Measurements from ENCODE around the gene MEIOC.
"Not testable (repeated sequence)": the region's sequence is repeated elsewhere in the genome, so short reads cannot be mapped to it uniquely, and the experiment has no call there.

MEIOC gene

DNA sequence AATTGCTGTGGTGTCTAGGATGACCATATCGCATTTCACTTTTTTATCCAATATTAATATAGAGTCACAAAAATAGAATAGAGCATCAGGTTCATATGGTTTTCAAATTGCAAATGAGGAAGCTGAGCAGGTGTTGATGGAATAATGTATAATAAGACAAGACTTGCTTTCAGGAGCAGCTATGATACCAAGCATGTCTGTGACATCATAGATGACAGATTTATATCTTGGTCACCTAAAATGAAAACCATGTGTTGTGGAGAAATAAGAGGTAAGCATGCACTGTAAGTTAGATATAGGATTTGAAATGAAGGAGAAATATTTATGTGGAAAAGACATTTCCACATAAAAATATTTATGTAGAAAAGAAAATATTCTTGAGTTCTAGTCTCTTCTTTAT, 8.6 kb downstream of the MEIOC start:
- TF ChIP-seq, protein P1, sequence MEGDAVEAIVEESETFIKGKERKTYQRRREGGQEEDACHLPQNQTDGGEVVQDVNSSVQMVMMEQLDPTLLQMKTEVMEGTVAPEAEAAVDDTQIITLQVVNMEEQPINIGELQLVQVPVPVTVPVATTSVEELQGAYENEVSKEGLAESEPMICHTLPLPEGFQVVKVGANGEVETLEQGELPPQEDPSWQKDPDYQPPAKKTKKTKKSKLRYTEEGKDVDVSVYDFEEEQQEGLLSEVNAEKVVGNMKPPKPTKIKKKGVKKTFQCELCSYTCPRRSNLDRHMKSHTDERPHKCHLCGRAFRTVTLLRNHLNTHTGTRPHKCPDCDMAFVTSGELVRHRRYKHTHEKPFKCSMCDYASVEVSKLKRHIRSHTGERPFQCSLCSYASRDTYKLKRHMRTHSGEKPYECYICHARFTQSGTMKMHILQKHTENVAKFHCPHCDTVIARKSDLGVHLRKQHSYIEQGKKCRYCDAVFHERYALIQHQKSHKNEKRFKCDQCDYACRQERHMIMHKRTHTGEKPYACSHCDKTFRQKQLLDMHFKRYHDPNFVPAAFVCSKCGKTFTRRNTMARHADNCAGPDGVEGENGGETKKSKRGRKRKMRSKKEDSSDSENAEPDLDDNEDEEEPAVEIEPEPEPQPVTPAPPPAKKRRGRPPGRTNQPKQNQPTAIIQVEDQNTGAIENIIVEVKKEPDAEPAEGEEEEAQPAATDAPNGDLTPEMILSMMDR (IDR thresholded peaks at IDR 0.05; ENCODE audit: insufficient read depth, low read depth, low read length, missing control alignments): no peak
- no peak for DNase-seq (ENCODE audit: low read depth)

DNA sequence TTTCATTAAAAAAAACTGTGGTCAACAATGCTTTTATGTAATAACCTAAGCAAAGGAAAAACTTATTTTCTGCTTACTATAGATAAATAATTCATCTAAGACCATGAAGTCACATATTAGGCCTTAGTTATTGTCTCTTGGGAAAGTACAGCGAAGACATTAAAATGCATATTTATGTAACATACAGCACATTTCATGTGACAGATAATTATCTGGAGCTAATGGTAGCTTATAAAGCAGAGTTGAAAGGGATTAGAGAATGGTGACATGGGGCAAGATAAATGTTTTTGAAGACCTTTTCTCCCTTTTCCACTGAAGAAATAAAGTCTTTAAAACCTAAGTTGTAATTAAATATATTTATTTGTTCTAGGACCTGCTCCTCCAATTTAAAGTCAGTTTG, 9.7 kb downstream of the MEIOC start:
- H3K4me3 ChIP-seq (ENCODE audit: low read length): no peak overlapping the region
- TF ChIP-seq, protein P1 (IDR thresholded peaks at IDR 0.05; ENCODE audit: insufficient read depth, low read depth, low read length, missing control alignments): no peak
- DNase-seq (ENCODE audit: low read depth): no peak

More for the DNA sequence above, 8.6 kb downstream of the MEIOC start:
- H3K4me3 ChIP-seq (ENCODE audit: low read length): no peak overlapping the region

DNA sequence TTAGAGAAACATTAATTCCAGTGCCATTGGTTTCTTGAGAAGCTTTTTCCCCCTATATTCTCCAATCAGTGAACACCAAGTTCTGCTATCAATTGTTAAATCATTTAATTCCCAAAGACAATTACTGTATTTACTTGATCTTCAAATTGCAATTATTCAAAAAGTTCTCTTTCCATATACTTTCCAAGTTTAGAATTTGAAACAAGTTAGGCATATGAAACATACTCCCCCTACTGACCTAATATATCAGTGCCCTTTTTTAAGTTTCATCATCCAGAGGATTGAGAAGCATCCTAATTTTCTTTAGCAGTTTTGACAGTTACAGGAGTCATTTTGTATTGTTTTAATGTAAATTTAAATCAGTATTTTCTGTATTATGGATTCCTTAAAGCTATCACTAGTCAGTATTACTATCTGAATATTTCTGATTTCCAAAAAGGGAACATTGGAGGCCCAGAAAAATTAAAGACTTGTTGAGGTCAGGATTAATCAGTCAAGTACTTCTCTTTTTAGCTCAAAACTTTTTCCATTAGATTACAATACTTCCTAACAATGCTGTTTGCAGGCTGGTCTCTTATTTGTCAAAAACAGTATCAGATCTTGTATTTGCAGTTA, 16.3 kb downstream of the MEIOC start:
- peak; percentile 32 for DNase-seq (ENCODE audit: low read depth)
- TF ChIP-seq, protein P1 (IDR thresholded peaks at IDR 0.05; ENCODE audit: insufficient read depth, low read depth, low read length, missing control alignments): peak; percentile 47

DNA sequence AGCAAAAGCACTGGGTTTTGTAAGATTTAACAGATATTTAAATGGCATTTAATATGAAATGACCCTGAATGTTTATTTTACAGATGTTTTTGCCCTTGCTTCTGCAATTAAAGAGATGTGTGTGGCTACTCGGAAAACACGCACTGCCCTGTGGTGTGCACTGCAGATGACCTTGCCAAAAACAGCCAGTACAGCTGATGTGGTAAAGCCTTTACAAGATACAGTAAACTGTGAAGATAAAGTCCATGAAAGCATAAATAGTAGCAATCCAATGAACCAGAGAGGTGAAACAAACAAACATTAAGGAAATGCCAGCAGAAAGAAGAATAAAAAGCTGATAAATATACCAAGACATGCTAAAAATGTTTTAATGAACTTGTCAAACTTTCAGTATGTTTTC, 17.6 kb downstream of the MEIOC start:
- no peak for DNase-seq (ENCODE audit: low read depth)
- TF ChIP-seq, protein P1 (IDR thresholded peaks at IDR 0.05; ENCODE audit: insufficient read depth, low read depth, low read length, missing control alignments): no peak
- H3K4me3 ChIP-seq (ENCODE audit: low read length): no peak overlapping the region

More for the DNA sequence above, 16.3 kb downstream of the MEIOC start:
- H3K4me3 ChIP-seq (ENCODE audit: low read length): no peak overlapping the region

- DNase-seq (ENCODE audit: low read depth): no peak
- TF ChIP-seq, protein P1 (IDR thresholded peaks at IDR 0.05; ENCODE audit: insufficient read depth, low read depth, low read length, missing control alignments): no peak
- H3K4me3 ChIP-seq (ENCODE audit: low read length): no peak overlapping the region
Measured at GRCh38 chr17:44677136-44677535, 20.9 kb downstream of the MEIOC start.

DNA sequence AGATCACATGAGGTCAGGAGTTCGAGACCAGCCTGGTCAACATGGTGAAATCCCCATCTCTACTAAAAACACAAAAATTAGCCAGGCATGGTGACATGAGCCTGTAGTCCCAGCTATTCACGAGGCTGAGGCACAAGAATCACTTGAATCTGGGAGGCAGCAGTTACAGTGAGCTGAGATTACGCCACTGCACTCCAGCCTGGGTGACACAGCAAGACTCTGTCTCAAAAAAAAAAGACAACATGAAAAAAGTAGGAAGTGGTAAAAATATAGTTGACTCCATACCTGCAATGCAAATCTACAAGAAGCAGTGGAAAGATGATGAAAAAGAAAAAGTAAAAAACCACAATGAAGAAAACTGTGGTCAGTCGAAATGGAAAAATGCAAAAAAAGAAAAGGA, 27.0 kb downstream of the MEIOC start:
- not testable (repeated sequence) for H3K4me3 ChIP-seq (ENCODE audit: low read length); DNase-seq (ENCODE audit: low read depth)

DNA sequence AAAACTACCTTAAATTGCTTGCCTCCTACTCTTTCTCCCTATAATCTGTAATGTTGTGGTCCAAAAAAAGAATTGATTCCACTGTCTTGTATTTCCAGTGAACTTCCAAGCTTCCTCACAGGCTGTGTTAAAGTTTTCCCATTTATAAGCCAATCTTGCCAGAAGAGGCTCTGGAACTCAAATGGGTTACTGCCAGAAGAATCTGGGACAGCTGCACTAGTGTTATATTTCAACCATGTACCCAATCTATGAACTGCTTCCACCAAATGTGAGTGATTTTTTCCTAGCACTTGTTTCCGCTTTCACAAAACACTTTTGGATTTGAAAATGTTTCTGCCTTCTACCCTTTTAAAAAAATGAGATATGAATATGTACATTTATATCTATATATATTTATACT, 31.5 kb downstream of the MEIOC start:
- no peak overlapping the region for H3K4me3 ChIP-seq (ENCODE audit: low read length)
- TF ChIP-seq, protein P1 (IDR thresholded peaks at IDR 0.05; ENCODE audit: insufficient read depth, low read depth, low read length, missing control alignments): no peak
- no peak for DNase-seq (ENCODE audit: low read depth)
